Iris pigment epithelial cell (primary cell): ENCODE data around the gene NBAS.
"Not testable (repeated sequence)": the region's sequence is repeated elsewhere in the genome, so short reads cannot be mapped to it uniquely, and the experiment has no call there.

Experiments
- DNase-seq: peaks from one replicate; pipeline ENCODE4 v3.0.0-alpha.2; 2011; ENCODE audit warnings: low read depth

Gene NBAS

GRCh38 chr2:15210542-15210941, 350.6 kb downstream of the NBAS start:
- DNase-seq: not testable (repeated sequence)

GRCh38 chr2:15206419-15206818, 354.7 kb downstream of the NBAS start:
- DNase-seq: no peak

GRCh38 chr2:15205562-15205961, 355.6 kb downstream of the NBAS start:
- no peak for DNase-seq

GRCh38 chr2:15201009-15201408, 360.1 kb downstream of the NBAS start:
- no peak for DNase-seq

GRCh38 chr2:15200581-15200980, 360.6 kb downstream of the NBAS start:
- no peak for DNase-seq

GRCh38 chr2:15198051-15198450, 363.1 kb downstream of the NBAS start:
- no peak for DNase-seq

GRCh38 chr2:15195813-15196212, 365.3 kb downstream of the NBAS start:
- no peak for DNase-seq

GRCh38 chr2:15191789-15192188, 369.3 kb downstream of the NBAS start:
- no peak for DNase-seq

GRCh38 chr2:15189216-15189615, 371.9 kb downstream of the NBAS start:
- no peak for DNase-seq

GRCh38 chr2:15187702-15188101, 373.4 kb downstream of the NBAS start:
- no peak for DNase-seq

GRCh38 chr2:15186118-15186517, 375.0 kb downstream of the NBAS start:
- DNase-seq: no peak

GRCh38 chr2:15184491-15184890, 376.6 kb downstream of the NBAS start:
- no peak for DNase-seq

GRCh38 chr2:15182275-15182674, 378.9 kb downstream of the NBAS start:
- DNase-seq: no peak

- peak; percentile 71 for DNase-seq
Observed at GRCh38 chr2:15181092-15181745, 379.9 kb downstream of the NBAS start.

- DNase-seq: no peak
Observed at GRCh38 chr2:15180379-15180778, 380.8 kb downstream of the NBAS start.

GRCh38 chr2:15178946-15179345, 382.2 kb downstream of the NBAS start:
- DNase-seq: no peak

GRCh38 chr2:15177103-15177502, 384.0 kb downstream of the NBAS start:
- peak; percentile 78 for DNase-seq

- no peak for DNase-seq
Observed at GRCh38 chr2:15176604-15177003, 384.5 kb downstream of the NBAS start.

- DNase-seq: no peak
Observed at GRCh38 chr2:15174567-15174966, 386.6 kb downstream of the NBAS start.

- no peak for DNase-seq
Observed at GRCh38 chr2:15173501-15173900, 387.6 kb downstream of the NBAS start.

GRCh38 chr2:15172825-15173224, 388.3 kb downstream of the NBAS start:
- DNase-seq: no peak

GRCh38 chr2:15170070-15170775, 390.9 kb downstream of the NBAS start:
- DNase-seq: no peak

- DNase-seq: peak; percentile 98
Observed at GRCh38 chr2:15169326-15170069, 391.6 kb downstream of the NBAS start.
